Endothelial cell of umbilical vein (primary cell): ENCODE results near the gene SMAD9. TPM values are rescaled to one million over a fixed set of nuclear protein-coding genes. Genes with fewer than 3 reads are reported as not detected.

Source experiments
- BruUV-seq: library from RNA; stranded (reverse); fragments of 400-500 nt; replicated peaks from 2 replicates; lab custom pipeline; 2021; lab: Mats Ljungman, UMichigan
- CTCF ChIA-PET: fragments of 300-600, 350-600 bp; sonication (Branson Sonifier 250); formaldehyde crosslinking; loops from one replicate; lab custom pipeline; 2021; ENCODE audit warnings: antibody characterized with exemption, inconsistent platforms; lab: Charles Lee
- POLR2A ChIA-PET: fragments of 300-600, 350-600 bp; sonication (Branson Sonifier 250); formaldehyde crosslinking; loops from one replicate; lab custom pipeline; 2021; ENCODE audit warnings: antibody characterized with exemption, inconsistent platforms; lab: Charles Lee
- DNase-seq: peaks from one replicate; pipeline ENCODE4 v3.0.0-alpha.2; 2011; ENCODE audit warnings: low read depth, low spot score
- FAIRE-seq: peaks from 2 replicates; lab custom pipeline; 2011; peaks lifted over from hg19 to GRCh38; lab: Jason Lieb, UNC
- H2AFZ ChIP-seq: 2 replicates; pipeline ENCODE4 v1.6.0; 2012; ENCODE audit warnings: low read depth, low read length, control low read depth, inconsistent platforms
- H3K27ac ChIP-seq: 2 replicates; pipeline ENCODE4 v1.5.1; 2011; ENCODE audit warnings: low read depth, mild to moderate bottlenecking, control low read depth, low read length, moderate library complexity; ENCODE audit not compliant: insufficient read depth
- H3K27me3 ChIP-seq, 2 experiments: 2 replicates each; pipeline versions ENCODE4 v1.6.0 to v1.6.1; 2011; ENCODE audit warnings: low read length in 2 of 2, mixed read lengths in 1 of 2; ENCODE audit not compliant: control insufficient read depth in 2 of 2, insufficient read depth in 2 of 2
- H3K36me3 ChIP-seq, 2 experiments: 2 replicates in 1 of 2; 3 replicates in 1 of 2; pipeline ENCODE4 v1.5.1; 2011; ENCODE audit warnings: low read length in 2 of 2, mild to moderate bottlenecking in 1 of 2, moderate library complexity in 1 of 2; ENCODE audit not compliant: control insufficient read depth in 2 of 2, insufficient read depth in 2 of 2; ENCODE audit errors: extremely low read depth in 1 of 2
- H3K4me1 ChIP-seq: 3 replicates; pipeline ENCODE4 v1.5.1; 2011; ENCODE audit warnings: mild to moderate bottlenecking, low read length; ENCODE audit not compliant: control insufficient read depth, insufficient read depth; ENCODE audit errors: extremely low read depth
- H3K4me2 ChIP-seq: 2 replicates; pipeline ENCODE4 v1.6.1; 2011; ENCODE audit warnings: low read length, control low read depth, mixed read lengths; ENCODE audit not compliant: insufficient read depth
- H3K4me3 ChIP-seq, 3 experiments: fragments of 200-600 bp in 1 of 3; sonication (generic), shearing (Covaris generic) in 1 of 3; replicated peaks in 1 of 3; 2 replicates each; pipeline ENCODE4 v1.5.1; 2011 to 2016; ENCODE audit warnings: control low read depth in 3 of 3, low read length in 3 of 3, mild to moderate bottlenecking in 2 of 3, inconsistent platforms in 1 of 3, low read depth in 1 of 3, moderate library complexity in 1 of 3; ENCODE audit not compliant: insufficient read depth in 1 of 3
- H3K79me2 ChIP-seq: 2 replicates; pipeline ENCODE4 v1.6.0; 2012; ENCODE audit warnings: low read length, inconsistent platforms; ENCODE audit not compliant: control insufficient read depth, insufficient read depth
- H3K9ac ChIP-seq: replicated peaks from 2 replicates; pipeline ENCODE3; 2011; ENCODE audit warnings: low read length, control low read depth; ENCODE audit not compliant: insufficient read depth; ENCODE audit errors: extremely low read depth
- H3K9me1 ChIP-seq: replicated peaks from 3 replicates; pipeline ENCODE4 v1.6.0; 2011; ENCODE audit warnings: mild to moderate bottlenecking, low read length; ENCODE audit not compliant: control insufficient read depth, insufficient read depth; ENCODE audit errors: extremely low read depth
- H3K9me3 ChIP-seq: replicated peaks from 2 replicates; pipeline ENCODE4 v1.5.1; 2012; ENCODE audit warnings: low read length, inconsistent platforms; ENCODE audit not compliant: control insufficient read depth, insufficient read depth
- H4K20me1 ChIP-seq: replicated peaks from 2 replicates; pipeline ENCODE3; 2011; ENCODE audit warnings: mild to moderate bottlenecking, low read length; ENCODE audit not compliant: control insufficient read depth, insufficient read depth; ENCODE audit errors: extremely low read depth
- CTCF ChIP-seq, 2 donors: IDR thresholded peaks; 1 replicate in 1 of 2; 2 replicates in 1 of 2; pipeline ENCODE4 v1.5.1; 2011; ENCODE audit warnings: low read length in 2 of 2, mild to moderate bottlenecking in 2 of 2, moderate library complexity in 2 of 2, control low read depth in 1 of 2, inconsistent platforms in 1 of 2, low read depth in 1 of 2; ENCODE audit not compliant: insufficient read depth in 1 of 2; ENCODE audit errors: extremely low read depth in 1 of 2
- EZH2 ChIP-seq: IDR thresholded peaks from 2 replicates; pipeline ENCODE4 v1.6.1; 2012; ENCODE audit warnings: borderline replicate concordance, low read depth, mild to moderate bottlenecking, moderate library complexity, low read length, inconsistent platforms; ENCODE audit not compliant: severe bottlenecking
- FOS ChIP-seq: IDR thresholded peaks from 2 replicates; pipeline ENCODE4 v1.6.1; 2011; ENCODE audit warnings: mild to moderate bottlenecking, low read length, moderate library complexity, borderline replicate concordance; ENCODE audit not compliant: insufficient read depth
- GATA2 ChIP-seq: IDR thresholded peaks from 2 replicates; pipeline ENCODE4 v1.7.0; 2011; ENCODE audit warnings: low read depth, mild to moderate bottlenecking, moderate library complexity, mixed read lengths, low read length; ENCODE audit not compliant: insufficient read length, insufficient read depth
- JUN ChIP-seq: IDR thresholded peaks from 2 replicates; pipeline ENCODE4 v1.6.1; 2011; ENCODE audit warnings: borderline replicate concordance, low read depth; ENCODE audit not compliant: insufficient read length, insufficient read depth
- MAX ChIP-seq: IDR thresholded peaks from 2 replicates; pipeline ENCODE4 v1.6.1; 2011; ENCODE audit not compliant: insufficient read depth, insufficient read length
- MYC ChIP-seq: IDR thresholded peaks from one replicate; pipeline ENCODE4 v1.6.1; 2011; ENCODE audit warnings: mild to moderate bottlenecking, low read depth, low read length
- POLR2A ChIP-seq: IDR thresholded peaks from 2 replicates; pipeline ENCODE4 v1.6.1; 2012; ENCODE audit warnings: low read depth, mild to moderate bottlenecking, control low read depth, low read length
- POLR2AphosphoS5 ChIP-seq: IDR thresholded peaks from 2 replicates; pipeline ENCODE4 v1.6.1; 2012; ENCODE audit warnings: low read depth, mild to moderate bottlenecking, control low read depth, low read length, moderate library complexity; ENCODE audit not compliant: insufficient read depth
- dilution Hi-C: fragments of 300-500 bp; cut with MboI; formaldehyde crosslinking; loops from one replicate; pipeline ENCODE4 v1.15.0; 2019; ENCODE audit warnings: low sequenced_read_pairs; ENCODE audit not compliant: extremely low pct_ligation_motif_present
- intact Hi-C: fragments of 100-400 bp; cut with micrococcal nuclease; formaldehyde crosslinking; loops from one replicate; pipeline ENCODE4 v1.10.0; 2022
- polyA plus RNA-seq, 4 experiments: library from polyadenylated mRNA; depleted of rRNA in 3 of 4; stranded (reverse) in 3 of 4; unstranded in 1 of 4; fragments of >200 nt; gene quantifications; 2 replicates each; pipeline versions ENCODE4 v1.2.1 to v1.2.3, GENCODE V29; 2011 to 2012; ENCODE audit warnings: missing spikeins in 1 of 4
- total RNA-seq: library from RNA; stranded (reverse); gene quantifications from 2 replicates; pipeline ENCODE4 v1.2.3, GENCODE V29; 2021

Gene SMAD9
- total and polyA plus RNA-seq, 2 donors (not counting 3 experiments of a cell fraction or from before 2014, with no cell fraction given), result 2.2 to 4.2 TPM

DNA sequence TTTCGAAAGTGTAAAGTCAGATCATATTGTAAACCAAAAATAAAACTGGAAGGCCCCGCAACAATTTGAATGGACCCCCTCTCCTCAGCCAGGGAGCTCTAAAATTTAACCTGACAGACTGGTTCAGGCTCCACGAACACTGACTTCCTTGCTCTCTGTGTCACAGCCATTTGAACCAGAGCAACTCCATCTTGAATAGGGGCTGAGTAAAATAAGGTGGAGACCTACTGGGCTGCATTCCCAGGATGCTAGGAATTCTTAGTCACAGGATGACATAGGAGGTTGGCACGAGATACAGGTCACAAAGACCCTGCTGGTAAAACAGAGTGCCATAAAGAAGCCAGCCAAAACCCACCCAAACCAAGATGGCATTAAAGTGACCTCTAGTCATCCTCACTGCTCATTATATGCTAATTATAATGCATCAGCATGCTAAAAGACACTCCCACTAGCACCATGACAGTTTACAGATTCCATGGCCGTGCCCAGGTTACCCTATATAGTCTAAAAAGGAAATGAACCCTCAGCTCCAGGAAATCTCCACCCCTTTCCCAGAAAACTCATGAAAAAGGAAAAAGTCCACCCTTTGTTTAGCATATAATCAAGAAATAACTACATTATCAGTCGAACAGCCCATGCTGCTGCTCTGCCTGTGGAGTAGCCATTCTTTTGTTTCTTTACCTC is 57.9 kb downstream of the SMAD9 start:
- no peak overlapping the region for H3K9ac ChIP-seq
- DNase-seq (peak; percentile 67), FAIRE-seq (peak; percentile 77)
- no peak overlapping the region for H3K4me3 ChIP-seq
- intact Hi-C loops (no loop called here), dilution Hi-C loops (loop anchor here (25.0 kb wide), 1 partner anchor 125 kb away; the partner anchor contains the start of gene ALG5)
- CTCF ChIA-PET, result interaction anchor here (0.5 to 11.0 kb wide), 2 partner anchors 118 to 138 kb away, joined by 3 to 359 read pairs; no protein-coding TSS in a partner anchor
- peaks cover 23% of the 10 kb centered on the region for H3K4me1 ChIP-seq
- H3K36me3 ChIP-seq, result no peaks in the 10 kb centered on the region
- no peaks in the 10 kb centered on the region for H3K27me3 ChIP-seq
- no peaks in the 10 kb centered on the region for H3K79me2 ChIP-seq
- TF ChIP-seq JUN (no peak), FOS (peak; percentile 30)
- peak overlapping the region; percentile 84 for H2AFZ ChIP-seq
- H4K20me1 ChIP-seq, result no peaks in the 10 kb centered on the region
- no peaks in the 10 kb centered on the region for H3K9me1 ChIP-seq
- BruUV-seq, result no TSS peak
- H3K9me3 ChIP-seq, result no peaks in the 10 kb centered on the region
- peak overlapping the region; percentile 15 for H3K27ac ChIP-seq
- POLR2A ChIA-PET, result no interaction called here
- peak overlapping the region; percentile 44 for H3K4me2 ChIP-seq

GRCh38 chr13:36859259-36859658 is 60.8 kb downstream of the SMAD9 start:
- H3K79me2 ChIP-seq, result no peaks in the 10 kb centered on the region
- no peak overlapping the region for H3K4me2 ChIP-seq
- H3K27ac ChIP-seq, result no peak overlapping the region
- H3K36me3 ChIP-seq, result no peaks in the 10 kb centered on the region
- H3K9me3 ChIP-seq, result no peaks in the 10 kb centered on the region
- intact Hi-C loops, result loop anchor here (2.0 to 5.0 kb wide), 2 partner anchors 60 to 198 kb away; partner anchors contain the start of gene SUPT20H
- H4K20me1 ChIP-seq, result no peaks in the 10 kb centered on the region
- BruUV-seq, result no TSS peak
- H3K4me1 ChIP-seq, result peaks cover 17% of the 10 kb centered on the region
- no peak overlapping the region for H3K4me3 ChIP-seq
- dilution Hi-C loops, result loop anchor here (25.0 kb wide), 1 partner anchor 128 kb away; the partner anchor contains the start of gene ALG5
- TF ChIP-seq FOS (no peak), EZH2 (no peak), POLR2A (no peak), GATA2 (no peak), JUN (no peak), MYC (no peak), MAX (no peak), POLR2AphosphoS5 (no peak), CTCF (IDR thresholded peaks at IDR 0.05; ENCODE audit: extremely low read depth in 1 of 2, insufficient read depth in 1 of 2, low read depth in 1 of 2, low read length in 2 of 2) (no peak)
- no peaks in the 10 kb centered on the region for H3K27me3 ChIP-seq
- no peak overlapping the region for H2AFZ ChIP-seq
- H3K9ac ChIP-seq, result no peak overlapping the region
- no peaks in the 10 kb centered on the region for H3K9me1 ChIP-seq
- ChIA-PET POLR2A (no interaction called here), CTCF (interaction anchor here (0.6 to 11.0 kb wide), 20 partner anchors 10 to 576 kb away, joined by 3 to 359 read pairs (median 8); partner anchors contain the start of genes ALG5, EXOSC8 and SMAD9)
- no peak for DNase-seq
- FAIRE-seq, result no peak
